K562 (cell line): ENCODE measurements around the gene PYGB. TPM values are rescaled to one million over a fixed set of nuclear protein-coding genes. Genes with fewer than 3 reads are reported as not detected.

Experiments
- ATAC-seq: fragments of 200-7000 bp; cut with Tn5 transposase; 3 replicates; pipeline ENCODE4 v1.9.1; 2020; ENCODE audit warnings: moderate library complexity
- BruUV-seq: library from RNA; stranded (reverse); fragments of 400-500 nt; replicated peaks from 2 replicates; lab custom pipeline; 2021; lab: Mats Ljungman, UMichigan
- CTCF ChIA-PET: fragments of 300-600 bp; formaldehyde crosslinking; extraction: SDS; loops from one replicate; lab custom pipeline; 2021; ENCODE audit warnings: low intra/inter-chr PET ratio; lab: Yijun Ruan, JAX
- POLR2A ChIA-PET: fragments of 300-600, 350-650 bp; sonication (Branson Sonifier 250); formaldehyde crosslinking; extraction: SDS; loops from one replicate; lab custom pipeline; 2021; ENCODE audit warnings: antibody characterized with exemption, inconsistent platforms; lab: Yijun Ruan, JAX
- DNase-seq, 4 experiments: peaks; one replicate each; pipeline versions ENCODE4 v3.0.0 to v3.0.0-alpha.2; 2011 to 2018; ENCODE audit warnings: low spot score in 3 of 4, mixed read lengths in 3 of 4; ENCODE audit errors: extremely low read depth in 1 of 4
- FAIRE-seq: peaks from 2 replicates; lab custom pipeline; 2011; peaks lifted over from hg19 to GRCh38; lab: Jason Lieb, UNC
- H2AFZ ChIP-seq: 2 replicates; pipeline ENCODE4 v1.6.0; 2011; ENCODE audit warnings: low read depth, low read length, control low read depth, inconsistent platforms
- H3K27ac ChIP-seq: fragments of 200-600 bp; 3 replicates; pipeline ENCODE4 v1.8.0; 2011; ENCODE audit warnings: low read depth, mild to moderate bottlenecking, control low read depth, inconsistent platforms, low read length, moderate library complexity, mixed read lengths; ENCODE audit errors: extremely low read depth
- H3K27me3 ChIP-seq, 2 experiments: fragments of 300-600 bp in 1 of 2; 2 replicates in 1 of 2; 3 replicates in 1 of 2; pipeline versions ENCODE4 v1.6.0 to v1.8.0; 2011; ENCODE audit warnings: inconsistent platforms in 2 of 2, low read length in 2 of 2, mild to moderate bottlenecking in 1 of 2, mixed read lengths in 1 of 2, moderate library complexity in 1 of 2; ENCODE audit not compliant: control insufficient read depth in 2 of 2, insufficient read depth in 2 of 2
- H3K36me3 ChIP-seq: fragments of 300-600 bp; 3 replicates; pipeline ENCODE4 v1.8.0; 2011; ENCODE audit warnings: mild to moderate bottlenecking, low read length, inconsistent platforms; ENCODE audit not compliant: control insufficient read depth, insufficient read depth
- H3K4me1 ChIP-seq, 2 experiments: fragments of 200-600 bp in 1 of 2; replicated peaks in 1 of 2; 2 replicates in 1 of 2; 3 replicates in 1 of 2; pipeline versions ENCODE4 v1.5.1 to v1.8.0; 2011; ENCODE audit warnings: inconsistent platforms in 2 of 2, low read length in 2 of 2, mild to moderate bottlenecking in 1 of 2, mixed read lengths in 1 of 2, moderate library complexity in 1 of 2; ENCODE audit not compliant: control insufficient read depth in 2 of 2, insufficient read depth in 2 of 2
- H3K4me2 ChIP-seq: 2 replicates; pipeline ENCODE4 v1.6.1; 2011; ENCODE audit warnings: low read length, control low read depth, inconsistent platforms, mixed read lengths; ENCODE audit not compliant: insufficient read depth
- H3K4me3 ChIP-seq: fragments of 200-600 bp; sonication (generic), shearing (Covaris generic); 2 replicates; pipeline ENCODE4 v1.5.1; 2016; ENCODE audit warnings: control low read depth, inconsistent platforms
- H3K79me2 ChIP-seq: fragments of 200-600 bp; 3 replicates; pipeline ENCODE4 v1.8.0; 2011; ENCODE audit warnings: low read length, inconsistent platforms; ENCODE audit not compliant: control insufficient read depth, insufficient read depth
- H3K9ac ChIP-seq, 2 experiments: 2 replicates each; pipeline versions ENCODE4 v1.6.0 to v1.6.1; 2011; ENCODE audit warnings: low read depth in 2 of 2, low read length in 2 of 2, control low read depth in 1 of 2, inconsistent platforms in 1 of 2, mild to moderate bottlenecking in 1 of 2, mixed read lengths in 1 of 2; ENCODE audit not compliant: insufficient read depth in 1 of 2
- H3K9me1 ChIP-seq: one replicate; pipeline ENCODE4 v1.6.0; 2011; ENCODE audit warnings: inconsistent platforms, mild to moderate bottlenecking, low read length, moderate library complexity; ENCODE audit not compliant: control insufficient read depth, insufficient read depth
- H3K9me3 ChIP-seq: replicated peaks from 2 replicates; pipeline ENCODE4 v1.5.1; 2011; ENCODE audit warnings: low read depth, low read length, inconsistent platforms; ENCODE audit not compliant: control insufficient read depth, insufficient read depth
- H4K20me1 ChIP-seq: replicated peaks from 2 replicates; pipeline ENCODE4 v1.6.1; 2011; ENCODE audit warnings: low read length, inconsistent platforms, mixed read lengths; ENCODE audit not compliant: control insufficient read depth, insufficient read depth
- CC2D1A ChIP-seq: fragments of 450-650 bp; IDR thresholded peaks from 2 replicates; pipeline ENCODE4 v1.6.1; 2017; ENCODE audit warnings: mild to moderate bottlenecking
- CREM ChIP-seq: IDR thresholded peaks from 2 replicates; pipeline ENCODE4 v1.6.1; 2014; ENCODE audit warnings: antibody characterized with exemption, low read depth
- HNRNPUL1 ChIP-seq: fragments of 200-400 bp; formaldehyde crosslinking; IDR thresholded peaks from 2 replicates; pipeline ENCODE4 v1.6.1; 2017; ENCODE audit warnings: low read length
- KAT2B ChIP-seq: IDR thresholded peaks from one replicate; pipeline ENCODE4 v1.6.1; 2012; ENCODE audit warnings: low read depth, mild to moderate bottlenecking, control low read depth, inconsistent platforms, low read length, moderate library complexity
- NFRKB ChIP-seq: fragments of 450-650 bp; IDR thresholded peaks from 2 replicates; pipeline ENCODE4 v1.6.1; 2016; ENCODE audit warnings: low read depth
- SMARCA5 ChIP-seq: fragments of 450-650 bp; IDR thresholded peaks from 2 replicates; pipeline ENCODE4 v1.6.1; 2016
- ZNF277 ChIP-seq: fragments of 250-450 bp; sonication (Bioruptor Pico); IDR thresholded peaks from 2 replicates; pipeline ENCODE4 v1.8.0; 2022; ENCODE audit warnings: inconsistent platforms, mild to moderate bottlenecking, moderate library complexity, borderline replicate concordance
- WGBS: fragments of 100-300 bp; shearing (Covaris generic); methylation state at CpG from one replicate; pipeline ENCODE4 v1.1.6; 2016; ENCODE audit warnings: low coverage, mixed read lengths; ENCODE audit not compliant: insufficient coverage; ENCODE audit errors: missing lambda C conversion rate; 5-methylcytosine and 5-hydroxymethylcytosine counted together
- in situ Hi-C: fragments of 300-500 bp; cut with MboI; formaldehyde crosslinking; loops from 4 replicates; pipeline ENCODE4 v1.15.0; 2018; ENCODE audit warnings: inconsistent platforms, mixed read lengths
- intact Hi-C: fragments of 100-400 bp; cut with micrococcal nuclease; formaldehyde crosslinking; loops from 2 replicates; pipeline ENCODE4 v1.14.2; 2022
- polyA plus RNA-seq, 8 experiments: library from polyadenylated mRNA; depleted of rRNA in 4 of 8; stranded (reverse) in 5 of 8; unstranded in 3 of 8; fragments of >200 nt; fragmentation: Nextera tagmentation in 2 of 8; fragmentation: Illumina TruSeq in 1 of 8; extraction: Ambion mirVana in 2 of 8; extraction: Trizol in 1 of 8; gene quantifications; 2 replicates each; pipeline versions ENCODE4 v1.2.1 to v1.2.3, GENCODE V29; 2011 to 2014; ENCODE audit warnings: inconsistent platforms in 1 of 8, missing spikeins in 1 of 8
- total RNA-seq, 7 experiments: library from RNA; depleted of rRNA in 6 of 7; stranded (reverse); fragments of >200 nt in 6 of 7; fragmentation: Illumina TruSeq in 2 of 7; extraction: Trizol in 2 of 7; gene quantifications; 2 replicates each; pipeline versions ENCODE4 v1.2.1 to v1.2.3, GENCODE V29; 2011 to 2021; ENCODE audit warnings: low replicate concordance in 1 of 7

Gene PYGB
- total and polyA plus RNA-seq, 9 of the 15 experiments (the other 6 are each of a cell fraction or from before 2014, with no cell fraction given): 0.34 to 18.0 (median 9.8) TPM

- H3K4me2 ChIP-seq: no peak overlapping the region
- in situ Hi-C loops (no loop called here), intact Hi-C loops (no loop called here)
- peaks cover 2 to 6% of the 10 kb centered on the region in 2 experiments; a peak in 4 of 5 replicates for H3K4me1 ChIP-seq
- TF ChIP-seq NFRKB (no peak), HNRNPUL1 (no peak), CC2D1A (no peak), KAT2B (no peak), CREM (no peak), ZNF277 (CRISPR knock-in tag) (no peak), SMARCA5 (no peak)
- no peak overlapping the region for H3K4me3 ChIP-seq
- no TSS peak for BruUV-seq
- 98% methylated on average over 7 of the region's 8 CpGs for WGBS
- ATAC-seq (no peak), FAIRE-seq (no peak), DNase-seq (no peak)
- POLR2A ChIA-PET: interaction anchor here (0.8 kb wide), 1 partner anchor 11 kb away, joined by 3 read pairs; the partner anchor contains the start of gene PYGB
- no peak overlapping the region for H3K27ac ChIP-seq
- H3K9ac ChIP-seq: no peak overlapping the region; a peak in 1 of 4 replicates
- H3K9me3 ChIP-seq: no peaks in the 10 kb centered on the region
- no peaks in the 10 kb centered on the region for H3K9me1 ChIP-seq
- H2AFZ ChIP-seq: no peak overlapping the region
- H3K36me3 ChIP-seq: peaks cover 6% of the 10 kb centered on the region; the same call in 1 of the 3 replicates
- no peaks in the 10 kb centered on the region for H3K27me3 ChIP-seq
- CTCF ChIA-PET: no interaction called here
- no peaks in the 10 kb centered on the region; the same call in 2 of the 3 replicates for H3K79me2 ChIP-seq
- no peaks in the 10 kb centered on the region for H4K20me1 ChIP-seq
Measured at GRCh38 chr20:25258476-25258805, 10.6 kb downstream of the PYGB start.
